SK-N-SH (cell line): ENCODE measurements around the gene OSBPL5. TPM values are rescaled to one million over a fixed set of nuclear protein-coding genes. Genes with fewer than 3 reads are reported as not detected.

ENCODE experiments used
- CTCF ChIA-PET: fragments of 300-600, 350-600 bp; formaldehyde crosslinking; extraction: SDS; loops from one replicate; lab custom pipeline; 2021; lab: Yijun Ruan, JAX
- POLR2A ChIA-PET: fragments of 350-600 bp; sonication (Branson Sonifier 250); formaldehyde crosslinking; extraction: SDS; loops from one replicate; lab custom pipeline; 2020; ENCODE audit warnings: antibody characterized with exemption, inconsistent platforms; lab: Yijun Ruan, JAX
- DNase-seq: peaks from one replicate; pipeline ENCODE4 v3.0.0; 2012
- H2AFZ ChIP-seq: fragments of 200-600 bp; sonication (generic); 2 replicates; pipeline ENCODE4 v1.8.1; 2016; ENCODE audit warnings: antibody characterized with exemption, mild to moderate bottlenecking, low read depth
- H3F3A ChIP-seq: fragments of 200-600 bp; sonication (generic); replicated peaks from 2 replicates; pipeline ENCODE3; 2016; ENCODE audit warnings: antibody characterized with exemption, mild to moderate bottlenecking; ENCODE audit not compliant: insufficient read depth
- H3K27ac ChIP-seq, 2 experiments: fragments of 200-500 bp in 1 of 2; fragments of 200-600 bp in 1 of 2; sonication (Bioruptor generic) in 1 of 2; sonication (generic), shearing (Covaris generic) in 1 of 2; 2 replicates each; pipeline versions ENCODE4 v1.5.1 to v1.6.1; 2014 to 2016; ENCODE audit warnings: low read depth in 2 of 2, inconsistent platforms in 1 of 2, low read length in 1 of 2, mild to moderate bottlenecking in 1 of 2, mixed read lengths in 1 of 2
- H3K27me3 ChIP-seq: fragments of 200-600 bp; sonication (generic), shearing (Covaris generic); 2 replicates; pipeline ENCODE4 v1.6.1; 2016; ENCODE audit warnings: mixed run types; ENCODE audit not compliant: insufficient read depth
- H3K36me3 ChIP-seq, 2 experiments: fragments of 200-500 bp in 1 of 2; fragments of 200-600 bp in 1 of 2; sonication (Bioruptor generic) in 1 of 2; sonication (generic) in 1 of 2; replicated peaks in 1 of 2; 2 replicates each; pipeline versions ENCODE3 to v1.5.1; 2014 to 2016; ENCODE audit warnings: low read length in 1 of 2, mild to moderate bottlenecking in 1 of 2; ENCODE audit not compliant: insufficient read depth in 2 of 2, control insufficient read depth in 1 of 2
- H3K4me1 ChIP-seq, 2 experiments: fragments of 200-500 bp in 1 of 2; fragments of 200-600 bp in 1 of 2; sonication (Bioruptor generic) in 1 of 2; sonication (generic), shearing (Covaris generic) in 1 of 2; 2 replicates each; pipeline versions ENCODE4 v1.5.1 to v1.6.1; 2014 to 2016; ENCODE audit warnings: low read depth in 1 of 2, low read length in 1 of 2, mixed run types in 1 of 2; ENCODE audit not compliant: insufficient read depth in 2 of 2, control insufficient read depth in 1 of 2
- H3K4me2 ChIP-seq: fragments of 200-600 bp; sonication (generic), shearing (Covaris generic); 2 replicates; pipeline ENCODE4 v1.6.1; 2017; ENCODE audit warnings: mixed run types
- H3K4me3 ChIP-seq, 2 experiments: fragments of 200-500 bp in 1 of 2; fragments of 200-600 bp in 1 of 2; sonication (Bioruptor generic) in 1 of 2; sonication (generic), shearing (Covaris generic) in 1 of 2; 2 replicates each; pipeline versions ENCODE4 v1.5.1 to v1.8.1; 2014 to 2016; ENCODE audit warnings: low read depth in 2 of 2, inconsistent platforms in 1 of 2, low read length in 1 of 2, mild to moderate bottlenecking in 1 of 2, mixed read lengths in 1 of 2, moderate library complexity in 1 of 2
- H3K79me2 ChIP-seq: fragments of 200-600 bp; sonication (generic); 2 replicates; pipeline ENCODE4 v1.8.1; 2017; ENCODE audit warnings: mild to moderate bottlenecking; ENCODE audit not compliant: insufficient read depth
- H3K9ac ChIP-seq: fragments of 200-600 bp; sonication (generic); 2 replicates; pipeline ENCODE4 v1.6.1; 2017; ENCODE audit warnings: mixed run types
- H3K9me2 ChIP-seq: fragments of 200-600 bp; sonication (generic); 2 replicates; pipeline ENCODE4 v1.6.1; 2017; ENCODE audit warnings: mixed run types
- H3K9me3 ChIP-seq: fragments of 200-600 bp; sonication (generic); 2 replicates; pipeline ENCODE4 v1.6.1; 2017; ENCODE audit warnings: mixed run types, mild to moderate bottlenecking, moderate library complexity
- H4K20me1 ChIP-seq: fragments of 200-600 bp; sonication (generic); 2 replicates; pipeline ENCODE4 v1.6.1; 2017; ENCODE audit warnings: mild to moderate bottlenecking, mixed run types; ENCODE audit not compliant: insufficient read depth
- EZH2phosphoT487 ChIP-seq: fragments of 200-600 bp; sonication (generic); IDR thresholded peaks from 2 replicates; pipeline ENCODE4 v1.6.1; 2017; ENCODE audit warnings: low read depth, mixed run types, mild to moderate bottlenecking, antibody characterized with exemption, moderate library complexity, borderline replicate concordance
- FOXJ3 ChIP-seq: sonication (generic); formaldehyde crosslinking; IDR thresholded peaks from 2 replicates; pipeline ENCODE4 v1.5.1; 2020; ENCODE audit warnings: mild to moderate bottlenecking, missing genetic modification reagents
- FOXM1 ChIP-seq: IDR thresholded peaks from 2 replicates; pipeline ENCODE4 v1.4.0; 2012; ENCODE audit warnings: low read depth, mild to moderate bottlenecking
- GATA2 ChIP-seq: sonication (generic); formaldehyde crosslinking; IDR thresholded peaks from 2 replicates; pipeline ENCODE4 v1.5.0; 2020; ENCODE audit warnings: mild to moderate bottlenecking, missing genetic modification reagents
- IRF3 ChIP-seq: fragments of 150-350 bp; IDR thresholded peaks from 2 replicates; pipeline ENCODE4 v1.6.1; 2016; ENCODE audit warnings: mild to moderate bottlenecking, low read depth, low read length
- MEF2A ChIP-seq: IDR thresholded peaks from 2 replicates; pipeline ENCODE4 v1.4.0; 2012; ENCODE audit warnings: low read depth, borderline replicate concordance
- POLR2AphosphoS5 ChIP-seq: IDR thresholded peaks from 2 replicates; pipeline ENCODE4 v1.6.1; 2012; ENCODE audit warnings: low read depth, low read length
- RAD21 ChIP-seq: IDR thresholded peaks from 2 replicates; pipeline ENCODE4 v1.6.1; 2012; ENCODE audit warnings: mild to moderate bottlenecking, low read length
- REST ChIP-seq: IDR thresholded peaks from 2 replicates; pipeline ENCODE4 v1.6.1; 2012; ENCODE audit warnings: mild to moderate bottlenecking, low read depth, low read length, moderate library complexity
- RXRA ChIP-seq: IDR thresholded peaks from 2 replicates; pipeline ENCODE4 v1.4.0; 2012; ENCODE audit warnings: low read depth, mild to moderate bottlenecking, borderline replicate concordance
- SIN3A ChIP-seq: IDR thresholded peaks from 2 replicates; pipeline ENCODE4 v1.6.1; 2012; ENCODE audit warnings: low read depth, mild to moderate bottlenecking, low read length, moderate library complexity, borderline replicate concordance
- SMC3 ChIP-seq: IDR thresholded peaks from 2 replicates; pipeline ENCODE4 v1.6.1; 2012; ENCODE audit warnings: low read depth, low read length, improper control_type of control experiment
- TCF12 ChIP-seq: IDR thresholded peaks from 2 replicates; pipeline ENCODE4 v1.4.0; 2012
- USF1 ChIP-seq: IDR thresholded peaks from 2 replicates; pipeline ENCODE4 v1.4.0; 2012; ENCODE audit warnings: low read depth, borderline replicate concordance
- WGBS: methylation state at CpG from one replicate; pipeline ENCODE4 v1.1.6; 2017; ENCODE audit warnings: low lambda C conversion rate; 5-methylcytosine and 5-hydroxymethylcytosine counted together
- polyA plus RNA-seq, 3 experiments: library from polyadenylated mRNA; depleted of rRNA; stranded (reverse); fragments of >200 nt; gene quantifications; 2 replicates each; pipeline ENCODE4 v1.2.3, GENCODE V29; 2012

The OSBPL5 gene
- polyA plus RNA-seq, 1 of the 3 experiments (the other 2 are of a cell fraction) = 10.9 TPM

- Histone ChIP-seq H3K27me3 (no peaks in the 10 kb centered on the region), H3K9ac (no peak overlapping the region), H3K27ac (no peak overlapping the region), H3K9me3 (no peaks in the 10 kb centered on the region), H3K4me3 (no peak overlapping the region), H4K20me1 (no peaks in the 10 kb centered on the region), H3K4me2 (no peak overlapping the region), H3K79me2 (no peaks in the 10 kb centered on the region), H3F3A (no peaks in the 10 kb centered on the region), H3K4me1 (peaks cover 0 to 13% of the 10 kb centered on the region in 2 experiments; a peak in 1 of 4 replicates), H3K36me3 (no peaks in the 10 kb centered on the region), H2AFZ (no peak overlapping the region), H3K9me2 (no peaks in the 10 kb centered on the region)
- 76% methylated on average over 8 of the region's 14 CpGs for WGBS
- ChIA-PET POLR2A (no interaction called here), CTCF (interaction anchor here (0.8 to 2.6 kb wide), 3 partner anchors 8 to 155 kb away, joined by 3 to 8 read pairs (median 5); no protein-coding TSS in a partner anchor)
- no peak for TF ChIP-seq USF1
- TF ChIP-seq FOXJ3 = no peak
- no peak for TF ChIP-seq RAD21
- no peak for TF ChIP-seq RXRA
- no peak for TF ChIP-seq TCF12
- no peak for TF ChIP-seq SMC3
- TF ChIP-seq SIN3A = no peak
- no peak for TF ChIP-seq POLR2AphosphoS5
- TF ChIP-seq EZH2phosphoT487 = no peak
- no peak for TF ChIP-seq GATA2 (CRISPR knock-in tag)
- no peak for TF ChIP-seq REST
- no peak for TF ChIP-seq FOXM1
- no peak for TF ChIP-seq IRF3
- TF ChIP-seq MEF2A = no peak
- DNase-seq = no peak
Observed at GRCh38 chr11:3192511-3193372, 27.6 kb upstream of the OSBPL5 start.
